HG03175 (cell line): Measurements from ENCODE around the gene ZNF576.
"Not testable (repeated sequence)": the region's sequence is repeated elsewhere in the genome, so short reads cannot be mapped to it uniquely, and the experiment has no call there.

Source experiments
- ATAC-seq: cut with Tn5 transposase; IDR thresholded peaks from one replicate; pipeline ENCODE4 v1.9.1; 2021; ENCODE audit warnings: mild to moderate bottlenecking, moderate library complexity; ENCODE audit not compliant: unreplicated experiment

ZNF576 gene

DNA sequence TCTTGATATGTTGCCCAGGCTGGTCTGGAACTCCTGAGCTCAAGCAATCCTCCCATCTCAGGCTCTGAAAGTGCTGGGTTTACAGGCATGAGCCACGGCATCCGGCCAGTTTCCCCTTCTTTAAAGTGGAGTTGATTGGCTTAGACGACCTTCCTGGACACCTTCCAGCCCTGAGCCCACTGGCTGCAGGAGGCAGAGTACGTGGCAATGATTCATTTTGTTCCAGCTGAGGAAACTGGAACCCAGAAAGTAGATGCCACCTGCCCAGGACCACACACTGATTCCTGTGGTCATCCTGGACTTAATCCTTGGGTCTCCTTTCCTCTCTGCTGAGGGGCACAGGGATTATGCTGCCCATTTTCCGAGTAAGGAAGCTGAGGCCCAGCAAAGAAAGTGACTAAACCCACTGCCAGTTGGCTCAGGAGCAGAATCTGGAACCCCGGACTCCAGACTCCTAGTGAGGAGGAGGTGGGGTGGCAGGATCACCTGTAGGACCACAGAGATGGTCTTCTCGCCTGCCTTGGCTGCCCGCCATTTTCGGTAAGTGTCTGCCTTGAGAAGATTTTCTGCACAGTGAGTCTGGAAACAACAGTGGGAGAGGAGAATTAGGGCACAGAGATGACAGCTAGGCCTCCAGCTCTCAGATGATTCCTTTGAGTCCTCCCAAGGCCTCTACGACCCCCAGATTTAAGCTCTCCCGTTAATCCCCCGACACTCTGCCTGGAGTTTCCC lies 21.8 kb upstream of the ZNF576 start:
- ATAC-seq: no peak

DNA sequence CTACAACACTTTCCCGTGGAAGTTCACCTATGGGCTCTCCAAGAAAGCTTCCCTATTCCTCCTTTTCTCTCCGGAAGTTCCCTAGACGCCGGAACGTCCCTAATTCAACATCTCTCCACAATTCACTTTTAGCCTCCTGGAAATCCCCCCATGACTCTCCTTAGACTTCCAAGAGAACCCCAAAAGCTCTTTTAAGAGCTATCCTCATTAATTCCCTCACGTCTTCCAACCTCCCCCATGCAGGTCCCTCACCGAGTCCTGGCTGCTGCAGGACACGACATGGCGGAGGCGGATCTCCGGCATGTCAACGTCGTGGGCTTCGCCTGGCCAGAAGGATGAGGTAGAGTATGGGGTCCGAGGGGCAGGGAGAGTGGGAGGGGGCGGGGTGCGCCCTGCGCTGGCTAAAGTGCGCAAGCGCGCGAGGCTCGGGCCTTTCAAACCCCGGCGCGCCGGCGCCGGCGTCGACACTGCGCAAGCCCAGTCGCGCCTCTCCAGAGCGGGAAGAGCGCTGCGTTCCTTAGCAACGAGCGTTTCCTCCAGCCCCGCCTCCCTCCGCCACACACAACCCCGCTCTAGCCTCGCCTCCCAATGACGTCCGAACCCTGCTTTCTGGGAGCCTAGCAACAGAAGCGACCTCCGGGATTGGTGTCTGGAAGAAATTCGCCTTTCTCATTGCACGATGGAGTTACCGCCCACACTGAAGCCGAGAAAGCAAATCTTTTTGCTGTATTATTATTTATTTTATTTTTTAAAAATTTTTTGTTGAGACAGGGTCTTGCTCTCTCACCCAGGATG lies 21.0 kb upstream of the ZNF576 start, which contains the start of the genes PINLYP and XRCC1:
TSS of gene PINLYP (plus strand) at position 646 of the 795 bp plus-strand sequence. CDS start 1,391 bp downstream, outside the sequence.
TSS of gene XRCC1 (minus strand) at position 372 of the 795 bp plus-strand sequence. CDS start at position 303, 69 bp downstream.
- ATAC-seq: peak; percentile 98

DNA sequence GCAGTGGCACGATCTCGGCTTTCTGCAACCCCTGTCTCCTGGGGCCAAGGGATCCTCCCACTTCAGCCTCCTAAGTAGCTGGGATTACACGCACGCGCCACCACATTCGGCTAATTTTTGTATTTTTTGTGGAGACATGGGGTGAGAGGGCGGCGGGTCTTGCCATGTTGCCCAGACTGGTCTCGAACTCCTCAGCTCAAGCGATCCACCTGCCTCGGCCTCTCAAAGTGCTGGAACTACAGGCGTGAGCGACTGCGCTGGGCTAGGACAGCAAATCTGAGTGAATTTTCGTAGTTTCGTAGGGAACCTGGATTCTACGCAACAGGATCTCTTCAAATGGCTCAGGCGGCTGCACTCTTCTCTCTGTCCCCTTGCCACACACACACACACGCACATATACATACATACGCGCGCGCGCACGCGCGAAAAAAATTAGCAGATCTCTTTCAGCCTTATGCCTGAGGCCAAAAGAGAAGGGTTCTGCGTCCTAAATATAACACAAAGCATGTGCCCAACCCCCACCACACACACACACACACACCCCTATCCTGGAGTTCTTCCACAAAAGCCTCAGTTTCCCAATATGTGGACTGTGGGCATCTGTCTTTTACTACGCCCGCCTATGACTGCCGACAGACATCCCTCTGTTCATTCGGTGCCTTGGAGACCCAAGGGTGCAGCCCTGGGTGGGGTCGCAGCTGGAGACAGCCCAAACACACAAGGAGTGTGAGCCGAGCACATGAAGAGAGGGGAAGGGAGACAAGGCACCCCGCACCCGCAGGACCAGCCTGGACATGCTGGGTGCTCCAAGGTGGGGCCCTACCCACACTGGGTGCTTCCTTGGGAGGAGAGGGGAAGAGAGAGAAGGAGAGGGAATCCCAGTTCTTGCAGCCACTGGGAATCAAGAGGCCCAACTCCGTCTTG lies 20.2 kb upstream of the ZNF576 start:
- no peak for ATAC-seq

DNA sequence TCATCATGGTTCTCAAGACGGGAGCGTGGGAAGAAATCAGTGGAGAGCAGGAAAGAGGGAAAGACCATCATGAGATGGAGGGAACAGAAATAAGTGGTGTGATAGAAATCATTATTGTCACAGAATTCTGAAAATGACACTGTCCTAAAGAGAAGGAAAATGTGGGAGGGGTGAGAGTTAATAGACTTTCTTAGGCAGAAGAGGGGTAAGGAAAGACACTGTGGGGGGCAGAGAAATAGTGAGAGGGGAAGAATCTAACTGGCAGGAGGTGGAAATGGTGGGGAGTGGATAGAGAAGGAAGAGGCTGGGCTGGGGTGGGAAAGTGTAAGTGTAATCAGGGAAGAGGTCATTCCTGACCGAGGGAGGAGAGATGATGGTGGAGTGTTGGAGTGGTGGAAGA lies 17.6 kb upstream of the ZNF576 start:
- no peak for ATAC-seq

DNA sequence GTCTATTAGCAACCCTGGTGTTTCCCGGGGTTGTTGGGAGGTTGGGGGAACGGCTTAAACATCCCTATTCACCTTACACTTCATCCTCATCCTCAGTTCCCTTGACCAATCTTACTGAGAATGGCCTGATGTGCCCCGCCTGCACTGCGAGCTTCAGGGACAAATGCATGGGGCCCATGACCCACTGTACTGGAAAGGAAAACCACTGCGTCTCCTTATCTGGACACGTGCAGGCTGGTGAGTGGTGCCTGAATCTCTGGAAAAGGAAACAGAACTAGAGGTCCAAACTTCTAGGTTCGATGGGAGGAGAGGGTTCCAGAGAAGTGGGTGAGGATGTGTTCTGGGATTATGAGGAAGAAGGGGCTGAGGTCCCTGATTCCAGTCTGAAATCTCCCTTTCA lies 14.9 kb upstream of the ZNF576 start:
- no peak for ATAC-seq

DNA sequence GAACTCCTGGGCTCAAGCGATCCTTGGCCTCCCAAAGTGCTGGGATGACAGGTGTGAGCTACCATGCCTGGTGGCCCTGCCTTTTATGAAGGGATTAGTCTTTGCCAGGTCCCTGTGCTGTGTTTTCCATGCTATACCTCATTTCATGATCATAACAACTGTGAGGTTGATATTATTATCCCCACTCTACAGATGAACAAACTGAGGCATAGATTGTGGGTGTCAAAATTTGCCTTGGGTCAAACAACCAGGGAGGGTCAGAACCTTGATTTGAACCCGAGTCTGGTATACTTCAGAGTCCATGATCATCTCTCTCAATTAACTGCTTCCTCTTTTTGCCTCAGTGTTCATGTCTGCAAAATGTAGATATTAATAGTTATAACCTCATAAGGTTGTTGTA lies 13.9 kb upstream of the ZNF576 start:
- no peak for ATAC-seq

DNA sequence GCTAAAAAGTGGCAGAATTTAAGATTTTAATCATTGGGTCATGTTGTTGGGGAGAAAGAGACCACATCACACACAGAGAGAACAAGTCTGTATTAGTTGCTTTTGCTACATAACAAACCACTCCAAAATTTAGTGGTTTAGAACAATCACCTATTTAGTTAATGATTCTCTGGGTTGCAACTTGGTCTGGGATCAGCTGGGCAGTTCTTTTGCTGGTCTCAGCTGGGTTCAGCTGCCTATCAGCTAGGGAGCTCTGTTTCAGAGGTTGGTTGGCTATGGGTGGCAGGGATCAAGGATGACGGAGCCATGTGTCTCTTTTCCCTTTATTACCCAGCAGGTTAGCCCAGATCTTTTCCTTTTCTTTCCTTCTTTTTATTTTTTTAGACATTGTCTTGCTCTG lies 11.9 kb upstream of the ZNF576 start:
- peak; percentile 60 for ATAC-seq

DNA sequence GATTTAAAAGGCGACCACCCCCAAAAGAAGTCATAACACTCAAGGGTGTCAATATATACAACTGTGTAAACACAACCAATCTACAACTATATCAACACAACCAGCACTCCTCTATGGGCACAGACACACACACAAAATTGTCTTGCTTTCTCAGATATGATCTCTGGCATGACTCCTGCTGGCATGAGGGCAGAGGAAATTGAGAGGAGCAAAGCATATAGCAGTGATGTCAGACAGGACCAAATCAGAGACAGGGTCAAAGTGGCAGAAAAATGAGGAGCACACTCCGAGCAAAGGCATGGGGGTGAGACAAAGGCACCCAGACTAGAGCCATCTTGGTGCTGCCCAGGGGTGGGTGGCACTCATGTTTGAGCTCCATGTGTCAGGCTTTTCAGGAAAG lies 10.0 kb upstream of the ZNF576 start:
- ATAC-seq: no peak

DNA sequence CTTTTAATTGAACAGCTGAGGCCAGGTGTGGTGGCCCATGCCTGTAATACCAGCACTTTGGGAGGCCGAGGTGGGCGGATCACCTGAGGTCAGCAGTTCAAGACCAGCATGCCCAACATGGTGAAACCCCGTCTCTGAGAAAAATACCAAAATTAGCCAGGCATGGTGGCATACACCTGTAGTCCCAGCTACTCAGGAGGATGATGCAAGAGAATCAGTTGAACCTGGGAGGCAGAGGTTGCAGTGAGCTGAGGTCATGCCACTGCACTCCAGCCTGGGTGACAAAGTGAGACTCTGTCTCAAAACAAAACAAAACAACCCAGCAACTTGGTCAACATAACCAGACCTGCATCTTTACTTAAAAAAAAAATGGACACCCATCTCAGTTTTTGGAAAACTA lies 9.4 kb upstream of the ZNF576 start:
- not testable (repeated sequence) for ATAC-seq

DNA sequence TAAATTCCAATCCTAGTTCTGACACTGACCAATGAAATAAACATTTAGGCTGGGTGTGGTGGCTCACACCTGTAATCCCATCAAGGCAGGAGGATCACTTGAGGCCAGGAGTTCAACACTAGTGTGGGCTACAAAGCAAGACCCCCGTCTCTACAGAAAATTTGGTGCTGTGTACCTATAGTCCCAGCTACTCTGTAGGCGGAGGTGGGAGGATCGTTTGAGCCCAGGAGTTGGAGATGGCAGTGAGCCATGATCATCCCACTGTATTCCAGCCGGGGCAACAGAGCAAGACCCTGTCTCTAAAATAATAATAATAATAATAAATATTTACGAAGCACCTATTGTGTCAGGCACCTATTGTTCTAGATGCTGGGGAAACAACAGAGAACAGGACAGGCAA lies 7.1 kb upstream of the ZNF576 start:
- no peak for ATAC-seq

DNA sequence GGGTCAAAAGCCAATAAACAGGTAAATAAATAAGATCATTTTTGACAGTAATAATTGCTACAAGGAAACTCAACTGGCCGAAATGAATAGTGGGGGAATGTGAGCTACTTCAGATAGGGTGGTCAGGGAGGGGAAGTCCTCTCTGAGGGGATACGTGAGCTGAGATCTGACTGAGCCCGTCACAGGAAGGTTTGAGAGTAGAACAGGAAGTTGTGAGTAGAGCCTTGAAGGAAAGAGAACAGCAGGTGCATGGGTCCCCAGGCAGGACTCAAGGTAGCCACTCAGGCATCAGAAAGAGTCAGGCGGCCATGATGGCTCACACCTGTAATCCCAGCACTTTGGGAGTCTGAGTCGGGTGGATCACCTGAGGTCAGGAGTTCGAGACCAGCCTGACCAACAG lies 6.7 kb upstream of the ZNF576 start:
- no peak for ATAC-seq

DNA sequence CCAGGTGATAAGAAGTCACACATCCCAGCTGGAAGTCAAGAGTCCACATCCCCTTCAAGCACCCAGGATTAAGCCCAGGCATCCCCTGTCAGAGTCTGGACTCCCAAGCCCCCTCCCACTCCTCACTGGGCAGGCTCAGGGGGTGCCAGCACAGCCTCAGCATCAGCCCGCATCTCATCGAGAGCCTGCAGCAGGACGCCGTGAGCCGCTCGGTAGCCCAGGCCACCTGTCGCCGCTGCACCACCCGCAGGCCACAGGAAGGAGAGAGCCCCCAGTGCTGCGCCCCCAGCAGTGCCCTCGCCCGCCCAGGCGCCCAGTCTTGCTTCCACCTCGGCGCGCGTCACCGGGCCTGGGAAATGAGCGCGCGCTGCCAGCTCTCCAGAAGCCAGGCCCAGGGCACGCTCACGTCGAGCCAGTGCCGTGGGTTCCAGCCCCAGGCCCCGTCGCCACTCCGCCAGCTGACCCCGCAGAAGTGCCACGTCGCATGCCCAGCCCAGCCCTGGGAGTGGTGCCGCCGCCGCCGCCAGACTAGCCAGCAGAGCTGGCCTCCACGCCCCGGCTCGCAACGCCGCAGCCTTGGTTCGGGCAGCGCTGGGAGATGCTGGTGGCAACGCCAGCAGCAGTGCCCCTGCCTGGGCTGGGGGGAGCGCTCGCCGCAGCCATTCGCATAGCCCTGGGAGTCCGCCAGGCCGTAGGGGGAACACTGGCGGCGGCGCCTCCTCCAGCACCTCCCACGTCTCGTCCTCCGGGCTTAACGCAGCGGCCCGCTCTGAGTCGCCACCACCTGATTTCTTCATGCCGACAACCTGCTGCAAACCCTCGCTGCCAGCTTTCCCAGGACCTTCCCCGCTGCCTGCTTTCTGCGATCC lies 4.3 kb upstream of the ZNF576 start:
- ATAC-seq: no peak

DNA sequence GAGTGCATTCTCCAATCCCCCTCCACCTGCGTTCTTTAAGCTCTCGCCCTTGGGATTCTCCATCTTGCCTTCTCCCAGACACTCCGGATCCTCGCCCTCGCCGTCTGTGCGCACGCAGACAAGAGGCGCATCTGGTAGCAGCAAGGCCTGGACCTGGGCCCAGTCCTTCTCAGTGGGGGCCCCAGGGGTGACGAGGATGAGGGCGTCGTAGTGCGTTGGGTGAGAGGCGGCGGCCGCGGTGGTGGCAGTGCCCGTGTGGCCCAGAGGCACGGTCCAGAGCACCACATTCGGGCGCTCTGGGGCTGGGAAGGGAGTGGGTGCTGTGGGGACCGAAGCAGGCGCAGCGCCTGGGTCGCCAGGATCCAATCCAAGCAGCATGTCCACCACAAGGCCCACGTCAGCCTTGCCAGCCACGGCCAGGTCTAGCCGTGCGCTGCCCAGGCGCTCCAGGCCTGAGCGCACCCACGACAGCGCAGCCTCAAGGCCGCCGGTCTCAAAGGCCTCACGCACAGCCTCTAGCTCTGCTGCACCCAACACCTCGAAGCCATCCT lies 3.5 kb upstream of the ZNF576 start:
- ATAC-seq: no peak

DNA sequence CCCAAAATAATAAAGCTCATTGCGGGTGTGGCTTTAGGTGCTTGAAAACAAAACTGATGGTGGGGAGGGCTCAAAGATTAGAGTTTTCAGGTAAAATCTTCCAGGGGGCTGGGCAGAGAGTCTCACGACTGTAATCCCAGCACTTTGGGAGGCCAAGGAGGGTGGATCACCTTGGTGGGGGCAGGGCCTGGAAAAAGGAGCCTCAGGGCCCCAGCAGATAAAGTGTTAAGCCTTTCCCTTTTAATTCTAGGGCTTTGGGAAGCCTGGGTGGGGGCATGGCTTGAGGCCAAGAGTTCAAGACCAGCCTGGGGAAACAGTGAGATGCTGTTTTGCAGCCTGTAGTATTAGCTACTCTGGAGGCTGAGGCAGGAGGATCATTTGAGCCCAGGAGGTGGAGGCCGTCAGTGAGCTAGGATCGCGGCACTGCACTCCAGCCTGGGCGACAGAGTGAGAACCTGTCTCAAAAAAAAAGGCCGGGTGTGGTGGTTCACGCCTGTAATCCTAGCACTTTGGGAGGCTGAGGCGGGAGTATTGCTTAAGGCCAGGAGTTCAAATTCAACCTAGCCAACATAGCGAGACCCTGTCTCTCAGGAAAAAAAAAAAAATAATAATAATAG lies 2.2 kb upstream of the ZNF576 start:
- ATAC-seq: no peak

DNA sequence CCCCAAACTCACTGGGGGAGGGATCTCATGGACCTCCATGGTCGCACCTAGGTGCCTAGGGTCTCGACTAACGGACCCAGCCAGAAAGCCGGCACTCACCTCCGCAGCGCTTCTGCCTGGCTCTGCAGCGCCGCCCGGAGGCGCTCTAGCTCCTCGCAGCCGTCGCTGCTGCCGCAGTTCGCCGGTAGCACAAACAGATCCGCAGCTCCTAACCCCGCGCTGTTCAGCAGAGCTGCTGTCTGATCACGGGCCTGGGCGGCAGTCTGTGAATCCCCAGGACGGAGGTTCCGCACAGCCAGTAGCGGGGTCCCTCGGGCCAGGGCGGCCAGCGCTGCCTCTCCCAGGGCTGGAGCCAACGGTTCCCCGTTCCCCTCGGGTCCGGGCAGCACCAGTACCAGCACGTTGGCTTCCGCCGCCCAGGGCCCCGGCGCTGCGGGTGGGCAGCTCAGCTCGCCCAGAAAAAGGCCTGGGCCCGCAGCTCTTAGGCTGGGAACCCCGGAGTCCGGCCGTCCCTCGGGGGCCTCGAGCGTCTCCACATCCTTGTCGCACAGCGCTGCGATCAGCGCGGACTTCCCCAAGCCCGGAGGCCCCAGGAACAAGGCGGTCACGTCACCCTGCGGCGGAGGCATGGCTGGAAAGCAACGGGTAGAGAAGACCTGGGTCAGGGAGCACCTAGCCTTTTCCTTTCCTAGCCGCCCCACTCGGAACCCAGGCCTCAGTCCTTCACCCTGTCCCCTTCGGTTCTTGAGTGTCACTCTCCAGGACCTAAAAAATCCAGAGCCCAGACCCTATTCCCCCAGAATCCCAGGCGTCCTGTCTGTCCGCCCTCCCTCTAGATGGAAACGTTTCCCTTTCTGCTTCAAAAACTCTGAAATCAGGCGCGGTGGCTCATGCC lies 1.4 kb upstream of the ZNF576 start:
- ATAC-seq: no peak

DNA sequence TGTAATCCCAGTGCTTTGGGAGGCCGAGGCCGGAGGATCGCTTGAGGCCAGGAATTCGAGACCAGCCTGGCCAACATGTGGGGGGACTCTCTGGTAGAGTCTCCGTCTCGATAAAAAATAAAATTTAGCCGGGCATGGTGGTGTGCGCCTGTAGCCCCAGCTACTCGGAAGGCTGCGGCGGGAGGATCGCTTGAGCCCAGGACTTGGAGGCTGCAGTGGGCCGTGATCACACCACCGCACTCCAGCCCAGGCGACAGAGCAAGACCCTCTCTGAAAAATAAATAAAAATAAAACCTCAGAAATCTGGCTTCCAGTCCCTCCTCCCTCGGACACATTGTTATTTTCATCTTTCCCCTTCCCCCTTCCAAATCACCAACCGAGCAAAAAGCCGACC lies 793 bp upstream of the ZNF576 start:
- peak; percentile 15 for ATAC-seq

DNA sequence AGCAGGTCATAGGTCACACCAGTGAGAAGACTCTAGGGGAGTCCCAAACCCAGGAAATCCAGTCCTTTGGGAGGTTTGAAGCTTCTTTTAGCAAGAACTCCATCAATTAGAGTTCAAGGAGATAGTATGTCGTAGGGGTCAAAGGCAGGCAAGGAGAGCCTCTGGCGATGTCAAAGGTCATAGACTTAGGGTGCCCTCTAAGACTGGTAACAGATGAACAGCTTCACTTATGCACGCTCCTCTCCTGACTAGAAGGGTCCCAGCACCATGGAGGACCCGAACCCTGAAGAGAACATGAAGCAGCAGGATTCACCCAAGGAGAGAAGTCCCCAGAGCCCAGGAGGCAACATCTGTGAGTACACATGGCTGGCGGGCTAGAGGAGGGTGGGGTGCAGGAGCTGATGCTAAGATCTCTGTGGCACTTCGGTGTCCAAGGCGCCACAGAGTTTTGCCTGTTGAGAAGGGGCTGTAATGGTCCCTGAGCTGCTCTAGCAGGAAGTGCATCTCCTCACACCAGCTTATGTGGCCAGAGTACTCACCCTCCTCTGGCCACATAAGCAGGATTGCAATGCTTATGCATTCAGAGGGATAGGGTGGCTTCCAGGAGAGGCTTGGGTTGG lies 557 bp downstream of the ZNF576 start:
- no peak for ATAC-seq

DNA sequence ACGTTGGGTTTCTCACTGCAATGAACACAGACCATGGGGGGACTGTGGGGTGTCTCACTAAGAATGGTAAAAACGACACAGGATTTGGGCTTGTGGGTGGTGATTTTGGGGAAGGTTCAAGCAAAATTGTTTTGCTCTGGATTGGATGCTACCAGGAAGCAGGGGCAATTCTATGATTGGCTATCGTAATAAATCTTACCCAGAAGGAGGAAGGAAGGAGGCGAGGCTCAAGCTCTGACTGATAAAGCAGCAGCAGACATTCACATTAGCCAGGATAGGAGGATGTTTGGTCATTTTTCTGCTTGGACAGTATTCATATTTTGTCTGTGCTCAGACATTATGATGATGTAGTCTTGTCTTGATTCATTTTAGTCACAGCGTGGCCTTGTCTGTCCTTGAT lies 1.5 kb downstream of the ZNF576 start:
- no peak for ATAC-seq
